H1 (cell line): ENCODE results near the gene GNLY.

Experiments
- BCL11A ChIP-seq, 2 experiments: IDR thresholded peaks; one replicate each; pipeline ENCODE4 v1.6.1; 2011; ENCODE audit warnings: low read depth in 2 of 2, low read length in 2 of 2, mild to moderate bottlenecking in 2 of 2
- BRCA1 ChIP-seq: IDR thresholded peaks from 2 replicates; pipeline ENCODE4 v1.6.1; 2012; ENCODE audit warnings: low read depth, low read length, improper control_type of control experiment
- CEBPB ChIP-seq: IDR thresholded peaks from 2 replicates; pipeline ENCODE4 v1.6.1; 2012; ENCODE audit warnings: low read depth, low read length
- CTCF ChIP-seq, 3 experiments: IDR thresholded peaks; 1 replicate in 2 of 3; 2 replicates in 1 of 3; pipeline versions ENCODE4 v1.5.1 to v1.6.1; 2011; ENCODE audit warnings: low read length in 3 of 3, mild to moderate bottlenecking in 3 of 3, inconsistent platforms in 2 of 3, low read depth in 1 of 3, moderate library complexity in 1 of 3; ENCODE audit not compliant: insufficient read depth in 1 of 3; ENCODE audit errors: control extremely low read depth in 1 of 3
- EP300 ChIP-seq, 2 experiments: IDR thresholded peaks; 1 replicate in 1 of 2; 2 replicates in 1 of 2; pipeline ENCODE4 v1.6.1; 2011 to 2012; ENCODE audit warnings: low read depth in 2 of 2, low read length in 2 of 2, mild to moderate bottlenecking in 2 of 2, borderline replicate concordance in 1 of 2, inconsistent platforms in 1 of 2, moderate library complexity in 1 of 2
- FOSL1 ChIP-seq: IDR thresholded peaks from 2 replicates; pipeline ENCODE4 v1.6.1; 2011; ENCODE audit warnings: mild to moderate bottlenecking, low read depth, low read length, moderate library complexity; ENCODE audit not compliant: insufficient read depth
- JUN ChIP-seq: IDR thresholded peaks from 2 replicates; pipeline ENCODE4 v1.6.1; 2011; ENCODE audit warnings: low read depth, mild to moderate bottlenecking, improper control_type of control experiment, low read length
- POLR2A ChIP-seq, 2 experiments: IDR thresholded peaks; 1 replicate in 1 of 2; 2 replicates in 1 of 2; pipeline ENCODE4 v1.6.1; 2011; ENCODE audit warnings: low read depth in 2 of 2, low read length in 2 of 2, mild to moderate bottlenecking in 2 of 2; ENCODE audit errors: control extremely low read depth in 1 of 2
- POLR2AphosphoS5 ChIP-seq: IDR thresholded peaks from 2 replicates; pipeline ENCODE4 v1.6.1; 2011; ENCODE audit warnings: low read depth, low read length
- TCF12 ChIP-seq: IDR thresholded peaks from 2 replicates; pipeline ENCODE4 v1.6.1; 2011; ENCODE audit warnings: low read depth, mild to moderate bottlenecking, low read length

GRCh38 chr2:85699325-85699724 lies 5.2 kb downstream of the GNLY start:
- TF ChIP-seq FOSL1 (no peak), BCL11A (IDR thresholded peaks at IDR 0.05; ENCODE audit: low read depth in 2 of 2, low read length in 2 of 2) (no peak), JUN (no peak), CTCF (IDR thresholded peaks at IDR 0.05; ENCODE audit: control extremely low read depth in 1 of 3, insufficient read depth in 1 of 3, low read depth in 1 of 3, low read length in 3 of 3) (no peak), TCF12 (no peak), BRCA1 (no peak), CEBPB (no peak), POLR2A (IDR thresholded peaks at IDR 0.05; ENCODE audit: control extremely low read depth in 1 of 2, low read depth in 2 of 2, low read length in 2 of 2) (no peak), EP300 (IDR thresholded peaks at IDR 0.05; ENCODE audit: borderline replicate concordance in 1 of 2, low read depth in 2 of 2, low read length in 2 of 2) (no peak), POLR2AphosphoS5 (no peak)
